ENCODE results near the gene UNC45B. TPM values are rescaled to one million over a fixed set of nuclear protein-coding genes. Genes with fewer than 3 reads are reported as not detected.
"Not testable (repeated sequence)": the region's sequence is repeated elsewhere in the genome, so short reads cannot be mapped to it uniquely, and the experiment has no call there.

UNC45B gene
- total RNA-seq, 1 donor from 2014 or later, result not detected

- H3K27me3 Mint-ChIP-seq (ENCODE audit: unreplicated experiment), result no peaks in the 10 kb centered on the region
- no peak for TF ChIP-seq CTCF (IDR thresholded peaks at IDR 0.05)
- no peaks in the 10 kb centered on the region for H3K4me1 Mint-ChIP-seq (ENCODE audit: unreplicated experiment)
- H3K4me3 Mint-ChIP-seq (ENCODE audit: unreplicated experiment), result no peak overlapping the region
- H3K27ac Mint-ChIP-seq (ENCODE audit: unreplicated experiment), result no peak overlapping the region
- peaks cover 33% of the 10 kb centered on the region for H3K36me3 Mint-ChIP-seq (ENCODE audit: unreplicated experiment)
- no peaks in the 10 kb centered on the region for H3K9me3 Mint-ChIP-seq (ENCODE audit: unreplicated experiment)
- no peak for DNase-seq (ENCODE audit: extremely low spot score, unreplicated experiment)
Observed at GRCh38 chr17:35103271-35103670, 44.3 kb upstream of the UNC45B start.

- peaks cover 25% of the 10 kb centered on the region for H3K36me3 Mint-ChIP-seq (ENCODE audit: unreplicated experiment)
- TF ChIP-seq CTCF (IDR thresholded peaks at IDR 0.05), result no peak
- no peak overlapping the region for H3K4me3 Mint-ChIP-seq (ENCODE audit: unreplicated experiment)
- no peaks in the 10 kb centered on the region for H3K9me3 Mint-ChIP-seq (ENCODE audit: unreplicated experiment)
- H3K27me3 Mint-ChIP-seq (ENCODE audit: unreplicated experiment), result no peaks in the 10 kb centered on the region
- H3K27ac Mint-ChIP-seq (ENCODE audit: unreplicated experiment), result no peak overlapping the region
- DNase-seq (ENCODE audit: extremely low spot score, unreplicated experiment), result no peak
- H3K4me1 Mint-ChIP-seq (ENCODE audit: unreplicated experiment), result no peaks in the 10 kb centered on the region
Observed at GRCh38 chr17:35104844-35105450, 42.7 kb upstream of the UNC45B start.

GRCh38 chr17:35110791-35111190 lies 36.8 kb upstream of the UNC45B start:
- H3K27me3 Mint-ChIP-seq (ENCODE audit: unreplicated experiment); DNase-seq (ENCODE audit: extremely low spot score, unreplicated experiment); H3K9me3 Mint-ChIP-seq (ENCODE audit: unreplicated experiment); H3K4me1 Mint-ChIP-seq (ENCODE audit: unreplicated experiment); H3K27ac Mint-ChIP-seq (ENCODE audit: unreplicated experiment); H3K4me3 Mint-ChIP-seq (ENCODE audit: unreplicated experiment): not testable (repeated sequence)
- peaks cover 11% of the 10 kb centered on the region for H3K36me3 Mint-ChIP-seq (ENCODE audit: unreplicated experiment)

- Mint-ChIP-seq H3K9me3 (ENCODE audit: unreplicated experiment) (no peaks in the 10 kb centered on the region), H3K36me3 (ENCODE audit: unreplicated experiment) (no peaks in the 10 kb centered on the region), H3K27me3 (ENCODE audit: unreplicated experiment) (no peaks in the 10 kb centered on the region), H3K4me3 (ENCODE audit: unreplicated experiment) (no peak overlapping the region), H3K27ac (ENCODE audit: unreplicated experiment) (peak overlapping the region; percentile 12), H3K4me1 (ENCODE audit: unreplicated experiment) (peaks cover 32% of the 10 kb centered on the region)
- no peak for DNase-seq (ENCODE audit: extremely low spot score, unreplicated experiment)
- TF ChIP-seq CTCF (IDR thresholded peaks at IDR 0.05), result no peak
Observed at GRCh38 chr17:35116845-35117244, 30.8 kb upstream of the UNC45B start.

GRCh38 chr17:35117984-35118383 lies 29.6 kb upstream of the UNC45B start:
- no peak for DNase-seq (ENCODE audit: extremely low spot score, unreplicated experiment)
- peaks cover 32% of the 10 kb centered on the region for H3K4me1 Mint-ChIP-seq (ENCODE audit: unreplicated experiment)
- no peaks in the 10 kb centered on the region for H3K36me3 Mint-ChIP-seq (ENCODE audit: unreplicated experiment)
- H3K4me3 Mint-ChIP-seq (ENCODE audit: unreplicated experiment), result peak overlapping the region; percentile 82
- no peaks in the 10 kb centered on the region for H3K9me3 Mint-ChIP-seq (ENCODE audit: unreplicated experiment)
- TF ChIP-seq CTCF (IDR thresholded peaks at IDR 0.05), result peak; percentile 42
- H3K27ac Mint-ChIP-seq (ENCODE audit: unreplicated experiment), result peak overlapping the region; percentile 50
- no peaks in the 10 kb centered on the region for H3K27me3 Mint-ChIP-seq (ENCODE audit: unreplicated experiment)

Data from osteocyte (in vitro differentiated cells).